H1 (cell line): ENCODE measurements around the gene C15orf62. TPM values are rescaled to one million over a fixed set of nuclear protein-coding genes. Genes with fewer than 3 reads are reported as not detected.

ENCODE experiments used
- CTCF ChIA-PET: fragments of 300-600 bp; sonication (Branson Sonifier 250); formaldehyde crosslinking; loops from one replicate; lab custom pipeline; 2021; ENCODE audit not compliant: partially characterized antibody; lab: Charles Lee
- POLR2A ChIA-PET: fragments of 300-600 bp; sonication (Branson Sonifier 250); formaldehyde crosslinking; loops from one replicate; lab custom pipeline; 2021; ENCODE audit warnings: inconsistent platforms; ENCODE audit not compliant: partially characterized antibody; lab: Charles Lee
- DNase-seq, 2 experiments: peaks; one replicate each; pipeline versions ENCODE4 v3.0.0 to v3.0.0-alpha.2; 2010 to 2022; ENCODE audit warnings: low spot score in 2 of 2, low read depth in 1 of 2, mixed read lengths in 1 of 2
- FAIRE-seq: peaks from 2 replicates; lab custom pipeline; 2011; peaks lifted over from hg19 to GRCh38; lab: Jason Lieb, UNC
- H2AFZ ChIP-seq: 2 replicates; pipeline ENCODE4 v1.8.1; 2012; ENCODE audit warnings: low read length, inconsistent platforms
- H2AK5ac ChIP-seq: 2 replicates; pipeline ENCODE4 v1.6.1; 2013; ENCODE audit warnings: low read depth, low read length
- H2BK120ac ChIP-seq: replicated peaks from 2 replicates; pipeline ENCODE3; 2013; ENCODE audit warnings: low read depth, low read length, inconsistent platforms
- H2BK12ac ChIP-seq: 2 replicates; pipeline ENCODE4 v1.6.1; 2013; ENCODE audit warnings: low read depth, low read length
- H2BK15ac ChIP-seq: 2 replicates; pipeline ENCODE4 v1.6.1; 2013; ENCODE audit warnings: low read length
- H2BK20ac ChIP-seq: 2 replicates; pipeline ENCODE4 v1.6.1; 2013; ENCODE audit warnings: low read length
- H2BK5ac ChIP-seq: 2 replicates; pipeline ENCODE4 v1.6.1; 2013; ENCODE audit warnings: low read depth, low read length
- H3K14ac ChIP-seq: 2 replicates; pipeline ENCODE4 v1.6.1; 2013; ENCODE audit warnings: inconsistent platforms; ENCODE audit not compliant: insufficient read length
- H3K18ac ChIP-seq: 2 replicates; pipeline ENCODE4 v1.6.1; 2013; ENCODE audit warnings: low read length; ENCODE audit errors: extremely low read depth
- H3K23ac ChIP-seq: 2 replicates; pipeline ENCODE4 v1.6.1; 2013; ENCODE audit warnings: inconsistent platforms; ENCODE audit not compliant: insufficient read length
- H3K23me2 ChIP-seq: 2 replicates; pipeline ENCODE4 v1.6.1; 2013; ENCODE audit warnings: low read depth, low read length
- H3K27ac ChIP-seq: 2 replicates; pipeline ENCODE4 v1.6.1; 2011; ENCODE audit warnings: low read depth, low read length, inconsistent platforms
- H3K27me3 ChIP-seq, 4 experiments: replicated peaks in 1 of 4; 1 replicate in 1 of 4; 2 replicates in 3 of 4; pipeline versions ENCODE4 v1.6.1 to v1.8.1; 2011 to 2013; ENCODE audit warnings: low read length in 3 of 4, mild to moderate bottlenecking in 3 of 4, inconsistent platforms in 2 of 4, mixed read lengths in 2 of 4, moderate library complexity in 1 of 4; ENCODE audit not compliant: control insufficient read depth in 3 of 4, insufficient read depth in 3 of 4; ENCODE audit errors: extremely low read depth in 1 of 4
- H3K36me3 ChIP-seq, 4 experiments: 2 replicates each; pipeline versions ENCODE4 v1.6.1 to v1.8.1; 2011 to 2013; ENCODE audit warnings: mild to moderate bottlenecking in 4 of 4, low read length in 3 of 4, moderate library complexity in 2 of 4, control low read depth in 1 of 4, inconsistent platforms in 1 of 4; ENCODE audit not compliant: insufficient read depth in 4 of 4, control insufficient read depth in 2 of 4
- H3K4ac ChIP-seq: replicated peaks from 2 replicates; pipeline ENCODE3; 2013; ENCODE audit warnings: low read length, low read depth, mixed read lengths, inconsistent platforms; ENCODE audit not compliant: insufficient read length
- H3K4me1 ChIP-seq, 4 experiments: replicated peaks in 1 of 4; 1 replicate in 1 of 4; 2 replicates in 3 of 4; pipeline versions ENCODE4 v1.6.1 to v1.8.1; 2011 to 2013; ENCODE audit warnings: low read length in 3 of 4, inconsistent platforms in 2 of 4, mixed read lengths in 1 of 4; ENCODE audit not compliant: insufficient read depth in 4 of 4, control insufficient read depth in 3 of 4
- H3K4me2 ChIP-seq, 2 experiments: 2 replicates each; pipeline versions ENCODE4 v1.6.1 to v1.8.1; 2011 to 2013; ENCODE audit warnings: low read depth in 2 of 2, low read length in 2 of 2, control low read depth in 1 of 2, inconsistent platforms in 1 of 2, mild to moderate bottlenecking in 1 of 2; ENCODE audit not compliant: insufficient read depth in 1 of 2
- H3K4me3 ChIP-seq, 4 experiments: fragments of 200-600, 300-600 bp in 1 of 4; sonication (generic), shearing (Covaris generic), sonication (Bioruptor Twin) in 1 of 4; 2 replicates each; pipeline versions ENCODE4 v1.5.1 to v1.8.1; 2011 to 2016; ENCODE audit warnings: low read length in 4 of 4, low read depth in 3 of 4, control low read depth in 2 of 4, inconsistent platforms in 2 of 4, mild to moderate bottlenecking in 2 of 4, mixed read lengths in 1 of 4, moderate library complexity in 1 of 4; ENCODE audit not compliant: insufficient read depth in 2 of 4; ENCODE audit errors: extremely low read depth in 1 of 4
- H3K56ac ChIP-seq: replicated peaks from 2 replicates; pipeline ENCODE3; 2013; ENCODE audit warnings: low read depth, mild to moderate bottlenecking, mixed read lengths, low read length, inconsistent platforms; ENCODE audit not compliant: insufficient read length
- H3K79me1 ChIP-seq: 2 replicates; pipeline ENCODE4 v1.6.1; 2013; ENCODE audit warnings: low read depth, low read length, control low read depth
- H3K79me2 ChIP-seq, 2 experiments: 2 replicates each; pipeline versions ENCODE4 v1.6.1 to v1.8.1; 2012 to 2013; ENCODE audit warnings: low read length in 2 of 2, mild to moderate bottlenecking in 2 of 2, inconsistent platforms in 1 of 2; ENCODE audit not compliant: insufficient read depth in 2 of 2, control insufficient read depth in 1 of 2
- H3K9ac ChIP-seq, 4 experiments: replicated peaks in 1 of 4; 1 replicate in 1 of 4; 2 replicates in 3 of 4; pipeline versions ENCODE4 v1.6.1 to v1.8.1; 2011 to 2013; ENCODE audit warnings: low read depth in 3 of 4, low read length in 3 of 4, control low read depth in 2 of 4, mild to moderate bottlenecking in 2 of 4, moderate library complexity in 2 of 4, inconsistent platforms in 1 of 4; ENCODE audit errors: extremely low read depth in 1 of 4
- H3K9me3 ChIP-seq, 2 experiments: 2 replicates each; pipeline versions ENCODE4 v1.6.1 to v1.8.1; 2012 to 2013; ENCODE audit warnings: mild to moderate bottlenecking in 2 of 2, moderate library complexity in 2 of 2, control low read depth in 1 of 2, inconsistent platforms in 1 of 2, low read depth in 1 of 2, low read length in 1 of 2, mixed read lengths in 1 of 2; ENCODE audit not compliant: insufficient read depth in 2 of 2
- H4K20me1 ChIP-seq, 2 experiments: replicated peaks in 1 of 2; 2 replicates each; pipeline versions ENCODE3 to v1.8.1; 2011 to 2013; ENCODE audit warnings: inconsistent platforms in 2 of 2, low read length in 2 of 2, mild to moderate bottlenecking in 1 of 2; ENCODE audit not compliant: insufficient read depth in 2 of 2, control insufficient read depth in 1 of 2
- H4K5ac ChIP-seq: 2 replicates; pipeline ENCODE4 v1.6.1; 2013; ENCODE audit warnings: low read length, low read depth, mixed read lengths, inconsistent platforms; ENCODE audit not compliant: insufficient read length
- H4K8ac ChIP-seq: 2 replicates; pipeline ENCODE4 v1.8.0; 2013; ENCODE audit warnings: mild to moderate bottlenecking, moderate library complexity, low read length, inconsistent platforms; ENCODE audit not compliant: insufficient read depth; ENCODE audit errors: extremely low read depth
- H4K91ac ChIP-seq: replicated peaks from 2 replicates; pipeline ENCODE3; 2013; ENCODE audit warnings: low read length, mixed read lengths, inconsistent platforms; ENCODE audit not compliant: insufficient read length
- BCL11A ChIP-seq, 2 experiments: IDR thresholded peaks; one replicate each; pipeline ENCODE4 v1.6.1; 2011; ENCODE audit warnings: low read depth in 2 of 2, low read length in 2 of 2, mild to moderate bottlenecking in 2 of 2
- NANOG ChIP-seq: IDR thresholded peaks from 2 replicates; pipeline ENCODE4 v1.6.1; 2011; ENCODE audit warnings: low read length, low read depth, mild to moderate bottlenecking, inconsistent platforms; ENCODE audit not compliant: insufficient read depth, poor library complexity, severe bottlenecking
- POLR2AphosphoS5 ChIP-seq: IDR thresholded peaks from 2 replicates; pipeline ENCODE4 v1.6.1; 2011; ENCODE audit warnings: low read depth, low read length
- RAD21 ChIP-seq, 2 experiments: IDR thresholded peaks in 1 of 2; conservative IDR thresholded peaks in 1 of 2; 2 replicates each; pipeline ENCODE4 v1.6.1; 2011; ENCODE audit warnings: low read depth in 2 of 2, low read length in 2 of 2, improper control_type of control experiment in 1 of 2, inconsistent platforms in 1 of 2, mild to moderate bottlenecking in 1 of 2, moderate library complexity in 1 of 2
- WGBS, 2 experiments: shearing (Covaris generic) in 1 of 2; methylation state at CpG; one replicate each; pipeline versions ENCODE4 v1.1.6 to v1.1.7; 2013 to 2015; ENCODE audit warnings: low lambda C conversion rate in 2 of 2, mixed read lengths in 2 of 2, inconsistent platforms in 1 of 2, low coverage in 1 of 2, missing lambda C conversion rate in 1 of 2; ENCODE audit not compliant: insufficient replicate concordance in 2 of 2, insufficient coverage in 1 of 2, insufficient read length in 1 of 2; ENCODE audit errors: extremely low coverage in 1 of 2, missing lambda C conversion rate in 1 of 2; 5-methylcytosine and 5-hydroxymethylcytosine counted together
- polyA plus RNA-seq, 7 experiments: library from polyadenylated mRNA; depleted of rRNA in 3 of 7; stranded (reverse) in 5 of 7; unstranded in 2 of 7; fragments of >200 nt in 5 of 7; fragments of 200-250 nt in 2 of 7; gene quantifications; 1 replicate in 5 of 7; 2 replicates in 1 of 7; 4 replicates in 1 of 7; pipeline versions ENCODE4 v1.2.1 to v1.2.3, GENCODE V29; 2011 to 2013; ENCODE audit warnings: missing spikeins in 2 of 7, mixed read lengths in 2 of 7
- total RNA-seq: library from RNA; stranded (reverse); fragmentation: NEBNext Ultra II Directional; extraction: Animal tissue kit (Norgen Biotek cat#: 25700); gene quantifications from 2 replicates; pipeline ENCODE4 v1.2.1, GENCODE V29; 2021

The C15orf62 gene
- total and polyA plus RNA-seq, 2 of the 8 experiments (the other 6 are each of a cell fraction or from before 2014, with no cell fraction given): 0.06 to 0.56 TPM

DNA sequence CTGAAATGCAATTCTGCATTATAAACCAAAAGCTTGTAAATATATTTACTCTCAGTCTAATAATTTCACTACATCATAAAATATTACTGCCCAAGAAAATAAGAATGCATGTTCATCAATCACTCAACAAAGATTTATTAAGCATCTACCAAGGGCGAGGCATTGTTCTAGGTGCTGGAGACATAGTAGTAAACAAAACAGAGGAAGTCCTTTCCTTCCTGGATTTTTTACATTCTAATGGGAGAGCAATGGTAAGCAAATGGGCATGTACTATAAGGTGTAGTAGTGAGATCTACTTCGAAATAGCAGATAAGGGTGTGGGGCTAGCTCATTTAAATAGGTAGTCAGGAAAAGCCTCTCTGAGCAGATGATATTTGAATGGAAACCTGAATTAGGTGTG is 26.3 kb downstream of the C15orf62 start:
- Histone ChIP-seq H4K5ac (no peak overlapping the region), H3K79me2 (peaks cover 0 to 14% of the 10 kb centered on the region in 2 experiments; a peak in 2 of 4 replicates), H2BK15ac (no peak overlapping the region), H3K27ac (no peak overlapping the region), H3K23ac (no peak overlapping the region), H4K20me1 (no peaks in the 10 kb centered on the region), H3K4ac (no peak overlapping the region), H2AK5ac (no peak overlapping the region), H3K4me2 (0 out of 4 replicates have a peak overlapping the region, but pooled peaks of 1 of the 2 experiments have one; percentile 11), H3K79me1 (no peaks in the 10 kb centered on the region; the same call in none of the 2 replicates), H4K91ac (no peak overlapping the region), H4K8ac (no peak overlapping the region), H2AFZ (no peak overlapping the region), H2BK120ac (no peak overlapping the region), H2BK5ac (no peak overlapping the region), H3K18ac (no peak overlapping the region), H3K14ac (no peak overlapping the region), H3K4me1 (peaks cover 2 to 11% (median 9%) of the 10 kb centered on the region in 4 experiments; a peak in 5 of 7 replicates), H3K9me3 (no peaks in the 10 kb centered on the region), H3K27me3 (no peaks in the 10 kb centered on the region), H3K36me3 (no peaks in the 10 kb centered on the region; a peak in 1 of 8 replicates), H3K9ac (no peak overlapping the region), H3K56ac (no peak overlapping the region), H2BK12ac (no peak overlapping the region), H3K4me3 (no peak overlapping the region), H3K23me2 (no peaks in the 10 kb centered on the region; the same call in 1 of the 2 replicates), H2BK20ac (no peak overlapping the region)
- no peak for DNase-seq
- ChIA-PET POLR2A (no interaction called here), CTCF (interaction anchor here (0.7 to 1.5 kb wide), 6 partner anchors 9 to 45 kb away, joined by 3 to 9 read pairs (median 4); partner anchors contain the start of genes DNAJC17 and ZFYVE19)
- TF ChIP-seq RAD21 (IDR thresholded peaks at IDR 0.05 in 1 of 2, conservative IDR thresholded peaks at IDR 0.05 in 1 of 2; ENCODE audit: low read depth in 2 of 2, low read length in 2 of 2) (no peak), BCL11A (IDR thresholded peaks at IDR 0.05; ENCODE audit: low read depth in 2 of 2, low read length in 2 of 2) (no peak), NANOG (no peak), POLR2AphosphoS5 (no peak)
- 84% methylated on average over 2 of the region's 2 CpGs; no CpG with 5 or more reads in 1 of the 2 experiments for WGBS, 2 experiments
- FAIRE-seq: no peak
